A549 (cell line): Measurements from ENCODE around the gene MBD3L5. TPM values are rescaled to one million over a fixed set of nuclear protein-coding genes. Genes with fewer than 3 reads are reported as not detected.

ENCODE experiments used
- ATAC-seq, 2 experiments: fragments of 200-7000 bp in 1 of 2; fragments of >200 bp in 1 of 2; cut with Nextera tagmentation in 1 of 2; cut with Tn5 transposase in 1 of 2; 3 replicates each; pipeline versions ENCODE4 v1.8.0 to v1.9.1; 2018 to 2020; ENCODE audit warnings: mild to moderate bottlenecking in 1 of 2, moderate library complexity in 1 of 2
- CTCF ChIA-PET: fragments of 300-600 bp; sonication (Branson Sonifier 250); formaldehyde crosslinking; extraction: SDS; loops from one replicate; lab custom pipeline; 2021; ENCODE audit warnings: antibody characterized with exemption, inconsistent platforms; lab: Yijun Ruan, JAX
- POLR2A ChIA-PET: fragments of 350-600 bp; formaldehyde crosslinking; extraction: SDS; loops from one replicate; lab custom pipeline; 2021; ENCODE audit warnings: antibody characterized with exemption, inconsistent platforms; lab: Yijun Ruan, JAX
- DNase-seq, 2 experiments: peaks; one replicate each; pipeline versions ENCODE4 v3.0.0 to v3.0.0-alpha.2; 2011 to 2016; ENCODE audit warnings: low read depth in 1 of 2, low spot score in 1 of 2
- FAIRE-seq: peaks from 2 replicates; lab custom pipeline; 2011; peaks lifted over from hg19 to GRCh38; lab: Jason Lieb, UNC
- H3K27ac ChIP-seq, 2 experiments: fragments of >200 bp; sonication (Bioruptor Twin); formaldehyde crosslinking; 3 replicates each; pipeline ENCODE4 v1.5.1; 2016 to 2017
- H3K4me1 ChIP-seq: fragments of >200 bp; sonication (Bioruptor Twin); formaldehyde crosslinking; 3 replicates; pipeline ENCODE4 v1.6.1; 2016
- H3K4me2 ChIP-seq: fragments of >200 bp; sonication (Bioruptor Twin); formaldehyde crosslinking; 3 replicates; pipeline ENCODE4 v1.6.1; 2016
- H3K4me3 ChIP-seq: fragments of >200 bp; sonication (Bioruptor Twin); formaldehyde crosslinking; 3 replicates; pipeline ENCODE4 v1.5.1; 2016
- H3K9me3 ChIP-seq: fragments of >200 bp; sonication (Bioruptor Twin); formaldehyde crosslinking; 3 replicates; pipeline ENCODE4 v1.6.1; 2016
- BHLHE40 ChIP-seq: IDR thresholded peaks from 2 replicates; pipeline ENCODE4 v1.6.1; 2012; ENCODE audit warnings: low read depth, low read length, inconsistent platforms
- CBX2 ChIP-seq: fragments of 200-600 bp; sonication (generic); IDR thresholded peaks from 2 replicates; pipeline ENCODE4 v1.6.1; 2016; ENCODE audit warnings: low read depth, mild to moderate bottlenecking, borderline replicate concordance
- CBX8 ChIP-seq: fragments of 200-600 bp; sonication (generic); IDR thresholded peaks from 2 replicates; pipeline ENCODE4 v1.6.1; 2016
- CEBPB ChIP-seq, 2 experiments: fragments of >200 bp in 1 of 2; sonication (Bioruptor Twin) in 1 of 2; formaldehyde crosslinking in 1 of 2; IDR thresholded peaks; 2 replicates each; pipeline ENCODE4 v1.6.1; 2012 to 2016
- EHMT2 ChIP-seq: fragments of 200-600 bp; sonication (generic); IDR thresholded peaks from 2 replicates; pipeline ENCODE4 v1.6.1; 2016; ENCODE audit warnings: antibody characterized with exemption, low read depth, mild to moderate bottlenecking, moderate library complexity
- ELK1 ChIP-seq: fragments of 150-350 bp; IDR thresholded peaks from 2 replicates; pipeline ENCODE4 v1.6.1; 2014; ENCODE audit warnings: low read depth, mild to moderate bottlenecking, low read length
- EP300 ChIP-seq, 2 experiments: fragments of >200 bp; sonication (Bioruptor Twin); formaldehyde crosslinking; IDR thresholded peaks; 2 replicates in 1 of 2; 3 replicates in 1 of 2; pipeline ENCODE4 v1.6.1; 2016 to 2017
- FOSB ChIP-seq: fragments of 250-450 bp; sonication (Bioruptor Pico); IDR thresholded peaks from 2 replicates; pipeline ENCODE4 v1.5.0; 2020; ENCODE audit warnings: mild to moderate bottlenecking, moderate library complexity
- FOXS1 ChIP-seq: fragments of 250-450 bp; sonication (Bioruptor Pico); IDR thresholded peaks from 2 replicates; pipeline ENCODE4 v1.5.0; 2020; ENCODE audit warnings: mild to moderate bottlenecking, moderate library complexity
- HDAC2 ChIP-seq: fragments of 200-600 bp; sonication (generic); IDR thresholded peaks from 2 replicates; pipeline ENCODE4 v1.6.1; 2016
- HES2 ChIP-seq: fragments of >200 bp; sonication (Bioruptor Twin); formaldehyde crosslinking; IDR thresholded peaks from 2 replicates; pipeline ENCODE4 v1.6.1; 2016
- JUN ChIP-seq, 2 experiments: fragments of >200 bp; sonication (Bioruptor Twin); formaldehyde crosslinking; IDR thresholded peaks; 2 replicates in 1 of 2; 3 replicates in 1 of 2; pipeline ENCODE4 v1.6.1; 2016 to 2017
- KDM1A ChIP-seq: fragments of 200-600 bp; sonication (generic); IDR thresholded peaks from 2 replicates; pipeline ENCODE4 v1.6.1; 2016; ENCODE audit warnings: low read depth, mild to moderate bottlenecking
- MAFK ChIP-seq: fragments of 450-650 bp; IDR thresholded peaks from 2 replicates; pipeline ENCODE4 v1.6.1; 2014; ENCODE audit not compliant: partially characterized antibody
- MAZ ChIP-seq: fragments of 150-350 bp; IDR thresholded peaks from 2 replicates; pipeline ENCODE4 v1.6.1; 2014; ENCODE audit warnings: antibody characterized with exemption, low read depth, low read length, borderline replicate concordance
- NFE2L2 ChIP-seq: fragments of 150-350 bp; conservative IDR thresholded peaks from 2 replicates; pipeline ENCODE4 v1.6.1; 2014; ENCODE audit warnings: low read length
- NPAS2 ChIP-seq: fragments of 250-450 bp; sonication (Bioruptor Pico); IDR thresholded peaks from 2 replicates; pipeline ENCODE4 v1.8.0; 2022; ENCODE audit warnings: mild to moderate bottlenecking, moderate library complexity, borderline replicate concordance
- NR3C1 ChIP-seq: fragments of >200 bp; sonication (Bioruptor Twin); formaldehyde crosslinking; IDR thresholded peaks from 3 replicates; pipeline ENCODE4 v1.6.1; 2017
- POLR2A ChIP-seq: IDR thresholded peaks from 2 replicates; pipeline ENCODE4 v1.6.1; 2012; ENCODE audit warnings: mild to moderate bottlenecking, low read length
- POLR2AphosphoS2 ChIP-seq: conservative IDR thresholded peaks from 2 replicates; pipeline ENCODE4 v1.6.1; 2012; ENCODE audit warnings: low read length, improper control_type of control experiment, inconsistent platforms
- RAD21 ChIP-seq, 2 experiments: fragments of >200 bp in 1 of 2; sonication (Bioruptor Twin) in 1 of 2; formaldehyde crosslinking in 1 of 2; IDR thresholded peaks in 1 of 2; conservative IDR thresholded peaks in 1 of 2; 2 replicates in 1 of 2; 3 replicates in 1 of 2; pipeline ENCODE4 v1.6.1; 2012 to 2018; ENCODE audit warnings: inconsistent platforms in 1 of 2
- RARB ChIP-seq: fragments of 250-450 bp; sonication (Bioruptor Pico); IDR thresholded peaks from 2 replicates; pipeline ENCODE4 v1.8.0; 2021; ENCODE audit warnings: mild to moderate bottlenecking, moderate library complexity
- RNF2 ChIP-seq: fragments of 200-600 bp; sonication (generic); IDR thresholded peaks from 2 replicates; pipeline ENCODE4 v1.6.1; 2016; ENCODE audit warnings: low read depth, mild to moderate bottlenecking, antibody characterized with exemption, moderate library complexity, borderline replicate concordance
- SMC3 ChIP-seq: fragments of >200 bp; sonication (Bioruptor Twin); formaldehyde crosslinking; IDR thresholded peaks from 3 replicates; pipeline ENCODE4 v1.6.1; 2018; ENCODE audit warnings: inconsistent platforms
- TFCP2L1 ChIP-seq: fragments of 250-450 bp; sonication (Bioruptor Pico); IDR thresholded peaks from 2 replicates; pipeline ENCODE4 v1.5.0; 2021; ENCODE audit warnings: mild to moderate bottlenecking
- ZC3H11A ChIP-seq: fragments of 450-650 bp; IDR thresholded peaks from 2 replicates; pipeline ENCODE4 v1.6.1; 2014; ENCODE audit warnings: antibody characterized with exemption, mild to moderate bottlenecking
- ZFP36 ChIP-seq: fragments of 450-650 bp; IDR thresholded peaks from 2 replicates; pipeline ENCODE4 v1.6.1; 2014; ENCODE audit warnings: borderline replicate concordance; ENCODE audit not compliant: partially characterized antibody
- ZNF302 ChIP-seq: fragments of 250-450 bp; sonication (Bioruptor Pico); IDR thresholded peaks from 2 replicates; pipeline ENCODE4 v1.9.0; 2021; ENCODE audit warnings: inconsistent platforms, mild to moderate bottlenecking, moderate library complexity
- WGBS: methylation state at CpG from one replicate; pipeline ENCODE4 v1.1.6; 2017; ENCODE audit errors: missing lambda C conversion rate; 5-methylcytosine and 5-hydroxymethylcytosine counted together
- polyA plus RNA-seq, 4 experiments: library from polyadenylated mRNA; depleted of rRNA in 3 of 4; stranded (reverse); fragments of >200 nt; fragmentation: RNase III in 1 of 4; extraction: RNeasy Plus Mini Kit Qiagen cat#74134 plus additional on column Dnase treatment in 1 of 4; gene quantifications; 2 replicates in 3 of 4; 3 replicates in 1 of 4; pipeline ENCODE4 v1.2.3, GENCODE V29; 2011 to 2017
- TF ChIP-seq, protein P1 (sequence below): fragments of 250-450 bp; sonication (Bioruptor Pico); IDR thresholded peaks from 2 replicates; pipeline ENCODE4 v1.5.0; 2020; ENCODE audit warnings: low read depth, mild to moderate bottlenecking, moderate library complexity
- TF ChIP-seq, protein P2 (sequence below): fragments of 200-600 bp; sonication (generic); IDR thresholded peaks from 2 replicates; pipeline ENCODE4 v1.6.1; 2016; ENCODE audit warnings: antibody characterized with exemption, mild to moderate bottlenecking, moderate library complexity
- TF ChIP-seq, protein P3 (sequence below): fragments of >200 bp; sonication (Bioruptor Twin); formaldehyde crosslinking; IDR thresholded peaks from 3 replicates; pipeline ENCODE4 v1.6.1; 2016

The MBD3L5 gene
- polyA plus RNA-seq, 2 of the 4 experiments (the other 2 are of a cell fraction) = not detected

- no peak for ATAC-seq
- Histone ChIP-seq H3K4me2 (no peak overlapping the region), H3K9me3 (peaks cover 70% of the 10 kb centered on the region), H3K4me1 (no peaks in the 10 kb centered on the region), H3K4me3 (no peak overlapping the region), H3K27ac (no peak overlapping the region)
- ChIA-PET POLR2A (no interaction called here), CTCF (interaction anchor here (1.2 kb wide), 2 partner anchors 27 to 306 kb away, joined by 3 to 4 read pairs; no protein-coding TSS in a partner anchor)
- FAIRE-seq = no peak
- TF ChIP-seq NFE2L2 (no peak), FOSB (CRISPR knock-in tag) (no peak), EP300 (IDR thresholded peaks at IDR 0.05) (no peak), MAFK (no peak), RAD21 (conservative IDR thresholded peaks at IDR 0.05 in 1 of 2, IDR thresholded peaks at IDR 0.05 in 1 of 2) (no peak), MAZ (no peak), SMC3 (no peak), TFCP2L1 (no peak), HES2 (no peak), KDM1A (no peak), CBX2 (no peak), CEBPB (IDR thresholded peaks at IDR 0.05) (no peak), POLR2AphosphoS2 (no peak), NPAS2 (CRISPR knock-in tag) (no peak), JUN (IDR thresholded peaks at IDR 0.05) (no peak)
- TF ChIP-seq, protein P1, sequence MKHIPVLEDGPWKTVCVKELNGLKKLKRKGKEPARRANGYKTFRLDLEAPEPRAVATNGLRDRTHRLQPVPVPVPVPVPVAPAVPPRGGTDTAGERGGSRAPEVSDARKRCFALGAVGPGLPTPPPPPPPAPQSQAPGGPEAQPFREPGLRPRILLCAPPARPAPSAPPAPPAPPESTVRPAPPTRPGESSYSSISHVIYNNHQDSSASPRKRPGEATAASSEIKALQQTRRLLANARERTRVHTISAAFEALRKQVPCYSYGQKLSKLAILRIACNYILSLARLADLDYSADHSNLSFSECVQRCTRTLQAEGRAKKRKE = no peak
- TF ChIP-seq, all 56 proteins: peak for 0
- no peak for DNase-seq
- WGBS = 98% methylated on average over 18 of the region's 29 CpGs
Measured at GRCh38 chr19:7074705-7075282, 44.4 kb downstream of the MBD3L5 start.

DNA sequence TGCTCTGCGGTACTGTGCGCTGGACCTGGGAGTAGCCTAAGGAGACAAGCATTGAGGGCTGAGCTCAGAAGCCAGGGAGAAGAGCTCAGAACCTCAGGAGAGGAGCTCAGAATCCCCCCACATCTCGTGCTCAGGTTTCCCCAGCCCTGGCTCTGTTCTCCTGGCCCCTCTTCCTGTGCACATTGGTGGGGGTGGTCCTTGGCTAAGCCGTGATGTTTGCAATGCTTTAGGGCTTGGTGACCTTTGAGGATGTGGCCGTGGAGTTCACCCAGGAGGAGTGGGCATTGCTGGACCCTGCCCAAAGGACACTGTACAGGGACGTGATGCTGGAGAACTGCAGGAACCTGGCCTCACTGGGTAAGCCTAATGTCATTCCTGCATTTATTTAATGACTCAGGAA, 45.8 kb downstream of the MBD3L5 start:
- no peak for TF ChIP-seq POLR2A
- no peak for TF ChIP-seq NR3C1
- no peak for TF ChIP-seq MAFK
- TF ChIP-seq FOXS1 (CRISPR knock-in tag) = no peak
- TF ChIP-seq EHMT2 = no peak
- TF ChIP-seq, protein P2, sequence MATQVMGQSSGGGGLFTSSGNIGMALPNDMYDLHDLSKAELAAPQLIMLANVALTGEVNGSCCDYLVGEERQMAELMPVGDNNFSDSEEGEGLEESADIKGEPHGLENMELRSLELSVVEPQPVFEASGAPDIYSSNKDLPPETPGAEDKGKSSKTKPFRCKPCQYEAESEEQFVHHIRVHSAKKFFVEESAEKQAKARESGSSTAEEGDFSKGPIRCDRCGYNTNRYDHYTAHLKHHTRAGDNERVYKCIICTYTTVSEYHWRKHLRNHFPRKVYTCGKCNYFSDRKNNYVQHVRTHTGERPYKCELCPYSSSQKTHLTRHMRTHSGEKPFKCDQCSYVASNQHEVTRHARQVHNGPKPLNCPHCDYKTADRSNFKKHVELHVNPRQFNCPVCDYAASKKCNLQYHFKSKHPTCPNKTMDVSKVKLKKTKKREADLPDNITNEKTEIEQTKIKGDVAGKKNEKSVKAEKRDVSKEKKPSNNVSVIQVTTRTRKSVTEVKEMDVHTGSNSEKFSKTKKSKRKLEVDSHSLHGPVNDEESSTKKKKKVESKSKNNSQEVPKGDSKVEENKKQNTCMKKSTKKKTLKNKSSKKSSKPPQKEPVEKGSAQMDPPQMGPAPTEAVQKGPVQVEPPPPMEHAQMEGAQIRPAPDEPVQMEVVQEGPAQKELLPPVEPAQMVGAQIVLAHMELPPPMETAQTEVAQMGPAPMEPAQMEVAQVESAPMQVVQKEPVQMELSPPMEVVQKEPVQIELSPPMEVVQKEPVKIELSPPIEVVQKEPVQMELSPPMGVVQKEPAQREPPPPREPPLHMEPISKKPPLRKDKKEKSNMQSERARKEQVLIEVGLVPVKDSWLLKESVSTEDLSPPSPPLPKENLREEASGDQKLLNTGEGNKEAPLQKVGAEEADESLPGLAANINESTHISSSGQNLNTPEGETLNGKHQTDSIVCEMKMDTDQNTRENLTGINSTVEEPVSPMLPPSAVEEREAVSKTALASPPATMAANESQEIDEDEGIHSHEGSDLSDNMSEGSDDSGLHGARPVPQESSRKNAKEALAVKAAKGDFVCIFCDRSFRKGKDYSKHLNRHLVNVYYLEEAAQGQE = no peak
- no peak for TF ChIP-seq ZFP36
- TF ChIP-seq CEBPB (IDR thresholded peaks at IDR 0.05) = no peak
- no peak for TF ChIP-seq HDAC2
- no peak for TF ChIP-seq ELK1
- TF ChIP-seq RNF2 = no peak
- TF ChIP-seq KDM1A = no peak
- no peak for TF ChIP-seq CBX8
- no peak for TF ChIP-seq SMC3
- TF ChIP-seq BHLHE40 = no peak
- TF ChIP-seq, protein P3, sequence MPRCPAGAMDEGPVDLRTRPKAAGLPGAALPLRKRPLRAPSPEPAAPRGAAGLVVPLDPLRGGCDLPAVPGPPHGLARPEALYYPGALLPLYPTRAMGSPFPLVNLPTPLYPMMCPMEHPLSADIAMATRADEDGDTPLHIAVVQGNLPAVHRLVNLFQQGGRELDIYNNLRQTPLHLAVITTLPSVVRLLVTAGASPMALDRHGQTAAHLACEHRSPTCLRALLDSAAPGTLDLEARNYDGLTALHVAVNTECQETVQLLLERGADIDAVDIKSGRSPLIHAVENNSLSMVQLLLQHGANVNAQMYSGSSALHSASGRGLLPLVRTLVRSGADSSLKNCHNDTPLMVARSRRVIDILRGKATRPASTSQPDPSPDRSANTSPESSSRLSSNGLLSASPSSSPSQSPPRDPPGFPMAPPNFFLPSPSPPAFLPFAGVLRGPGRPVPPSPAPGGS = no peak
- no peak for TF ChIP-seq ZNF302
- TF ChIP-seq RARB (CRISPR knock-in tag) = no peak
- no peak for TF ChIP-seq ZC3H11A
- no peak for FAIRE-seq
- peaks cover 78% of the 10 kb centered on the region for H3K9me3 ChIP-seq
- H3K27ac ChIP-seq = no peak overlapping the region
- no peak for ATAC-seq
- H3K4me3 ChIP-seq = no peak overlapping the region
- WGBS = 96% methylated on average over 5 of the region's 6 CpGs
- no peaks in the 10 kb centered on the region for H3K4me1 ChIP-seq
- POLR2A ChIA-PET = no interaction called here
- no peak for DNase-seq
- no peak overlapping the region for H3K4me2 ChIP-seq
- CTCF ChIA-PET = no interaction called here
